ENCODE measurements around the gene CXCL12. TPM values are rescaled to one million over a fixed set of nuclear protein-coding genes. Genes with fewer than 3 reads are reported as not detected.

The CXCL12 gene
- total and polyA plus RNA-seq, 4 donors = 23.8 to 66.3 (median 41.8) TPM

GRCh38 chr10:44385696-44386441, 972 bp upstream of the CXCL12 start:
- Histone ChIP-seq H3K27me3 (ENCODE audit: control insufficient read depth in 4 of 4, insufficient read depth in 4 of 4, low read length in 3 of 4) (no peaks in the 10 kb centered on the region), H3K4me1 (ENCODE audit: control insufficient read depth in 4 of 4, insufficient read depth in 4 of 4, low read length in 3 of 4) (peaks cover 3 to 37% (median 26%) of the 10 kb centered on the region in 4 donors), H3K27ac (ENCODE audit: low read depth in 1 of 2, low read length in 2 of 2) (peak overlapping the region; percentile 71 to 72), H3K4me3 (ENCODE audit: low read depth in 1 of 3, low read length in 3 of 3) (peak overlapping the region in 1 of 3 donors; percentile 61), H3K9ac (ENCODE audit: low read depth in 1 of 2, low read length in 2 of 2) (no peak overlapping the region), H3K36me3 (ENCODE audit: control insufficient read depth in 4 of 4, insufficient read depth in 3 of 4, low read depth in 1 of 4, low read length in 3 of 4) (no peaks in the 10 kb centered on the region), H3K9me3 (ENCODE audit: control insufficient read depth in 4 of 4, low read length in 3 of 4) (no peaks in the 10 kb centered on the region)
- peak; percentile 34 for DNase-seq (ENCODE audit: low spot score)
- TF ChIP-seq, protein P1, sequence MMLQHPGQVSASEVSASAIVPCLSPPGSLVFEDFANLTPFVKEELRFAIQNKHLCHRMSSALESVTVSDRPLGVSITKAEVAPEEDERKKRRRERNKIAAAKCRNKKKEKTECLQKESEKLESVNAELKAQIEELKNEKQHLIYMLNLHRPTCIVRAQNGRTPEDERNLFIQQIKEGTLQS (IDR thresholded peaks at IDR 0.05) = no peak
- no peak for TF ChIP-seq YY1 (IDR thresholded peaks at IDR 0.05)
- TF ChIP-seq, protein P2, sequence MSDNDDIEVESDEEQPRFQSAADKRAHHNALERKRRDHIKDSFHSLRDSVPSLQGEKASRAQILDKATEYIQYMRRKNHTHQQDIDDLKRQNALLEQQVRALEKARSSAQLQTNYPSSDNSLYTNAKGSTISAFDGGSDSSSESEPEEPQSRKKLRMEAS (IDR thresholded peaks at IDR 0.05) = no peak
- TF ChIP-seq FOXA2 (IDR thresholded peaks at IDR 0.05) = no peak
- TF ChIP-seq RXRA (IDR thresholded peaks at IDR 0.05) = no peak
- TF ChIP-seq HNF4A (conservative IDR thresholded peaks at IDR 0.05) = no peak
- TF ChIP-seq, protein P3, sequence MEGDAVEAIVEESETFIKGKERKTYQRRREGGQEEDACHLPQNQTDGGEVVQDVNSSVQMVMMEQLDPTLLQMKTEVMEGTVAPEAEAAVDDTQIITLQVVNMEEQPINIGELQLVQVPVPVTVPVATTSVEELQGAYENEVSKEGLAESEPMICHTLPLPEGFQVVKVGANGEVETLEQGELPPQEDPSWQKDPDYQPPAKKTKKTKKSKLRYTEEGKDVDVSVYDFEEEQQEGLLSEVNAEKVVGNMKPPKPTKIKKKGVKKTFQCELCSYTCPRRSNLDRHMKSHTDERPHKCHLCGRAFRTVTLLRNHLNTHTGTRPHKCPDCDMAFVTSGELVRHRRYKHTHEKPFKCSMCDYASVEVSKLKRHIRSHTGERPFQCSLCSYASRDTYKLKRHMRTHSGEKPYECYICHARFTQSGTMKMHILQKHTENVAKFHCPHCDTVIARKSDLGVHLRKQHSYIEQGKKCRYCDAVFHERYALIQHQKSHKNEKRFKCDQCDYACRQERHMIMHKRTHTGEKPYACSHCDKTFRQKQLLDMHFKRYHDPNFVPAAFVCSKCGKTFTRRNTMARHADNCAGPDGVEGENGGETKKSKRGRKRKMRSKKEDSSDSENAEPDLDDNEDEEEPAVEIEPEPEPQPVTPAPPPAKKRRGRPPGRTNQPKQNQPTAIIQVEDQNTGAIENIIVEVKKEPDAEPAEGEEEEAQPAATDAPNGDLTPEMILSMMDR (IDR thresholded peaks at IDR 0.05; ENCODE audit: low read depth, low read length, missing input control) = no peak
- TF ChIP-seq, protein P4, sequence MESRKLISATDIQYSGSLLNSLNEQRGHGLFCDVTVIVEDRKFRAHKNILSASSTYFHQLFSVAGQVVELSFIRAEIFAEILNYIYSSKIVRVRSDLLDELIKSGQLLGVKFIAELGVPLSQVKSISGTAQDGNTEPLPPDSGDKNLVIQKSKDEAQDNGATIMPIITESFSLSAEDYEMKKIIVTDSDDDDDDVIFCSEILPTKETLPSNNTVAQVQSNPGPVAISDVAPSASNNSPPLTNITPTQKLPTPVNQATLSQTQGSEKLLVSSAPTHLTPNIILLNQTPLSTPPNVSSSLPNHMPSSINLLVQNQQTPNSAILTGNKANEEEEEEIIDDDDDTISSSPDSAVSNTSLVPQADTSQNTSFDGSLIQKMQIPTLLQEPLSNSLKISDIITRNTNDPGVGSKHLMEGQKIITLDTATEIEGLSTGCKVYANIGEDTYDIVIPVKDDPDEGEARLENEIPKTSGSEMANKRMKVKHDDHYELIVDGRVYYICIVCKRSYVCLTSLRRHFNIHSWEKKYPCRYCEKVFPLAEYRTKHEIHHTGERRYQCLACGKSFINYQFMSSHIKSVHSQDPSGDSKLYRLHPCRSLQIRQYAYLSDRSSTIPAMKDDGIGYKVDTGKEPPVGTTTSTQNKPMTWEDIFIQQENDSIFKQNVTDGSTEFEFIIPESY (IDR thresholded peaks at IDR 0.05) = no peak
- TF ChIP-seq REST (IDR thresholded peaks at IDR 0.05) = no peak
- no peak for TF ChIP-seq HNF4G (IDR thresholded peaks at IDR 0.05)
- TF ChIP-seq EGR1 (IDR thresholded peaks at IDR 0.05; ENCODE audit: low read depth in 2 of 2) = no peak
- TF ChIP-seq SP1 (IDR thresholded peaks at IDR 0.05) = no peak
- WGBS = 40% methylated on average over 50 of the region's 50 CpGs

DNA sequence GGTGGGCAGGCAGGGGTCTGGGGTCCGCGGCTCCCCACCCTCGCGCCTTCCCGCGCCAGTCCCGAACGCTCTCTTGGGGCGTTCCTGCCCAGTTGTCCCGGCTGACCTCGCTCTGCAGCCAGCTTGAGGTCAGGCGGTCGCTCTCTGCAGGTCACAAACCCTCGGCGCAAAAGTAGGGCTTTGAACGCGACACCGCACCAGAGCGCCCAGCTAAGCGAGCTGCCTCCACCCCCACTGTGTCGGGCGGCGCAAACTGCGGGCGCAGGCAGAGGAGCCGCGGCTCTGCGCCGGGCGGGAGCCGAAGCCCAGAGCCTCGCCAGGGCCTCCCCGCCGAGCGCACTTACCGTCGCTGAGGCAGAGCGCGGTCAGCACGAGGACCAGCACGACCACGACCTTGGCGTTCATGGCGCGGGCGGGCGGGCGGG, 284 bp downstream of the CXCL12 start:
- WGBS = 1% methylated on average over 48 of the region's 48 CpGs
- Histone ChIP-seq H3K4me1 (ENCODE audit: control insufficient read depth in 4 of 4, insufficient read depth in 4 of 4, low read length in 3 of 4) (peaks cover 3 to 34% (median 20%) of the 10 kb centered on the region in 4 donors), H3K27me3 (ENCODE audit: control insufficient read depth in 4 of 4, insufficient read depth in 4 of 4, low read length in 3 of 4) (no peaks in the 10 kb centered on the region)
- TF ChIP-seq, protein P3 (IDR thresholded peaks at IDR 0.05; ENCODE audit: low read depth, low read length, missing input control) = no peak
- TF ChIP-seq REST (IDR thresholded peaks at IDR 0.05) (no peak), JUND (IDR thresholded peaks at IDR 0.05) (no peak), RAD21 (IDR thresholded peaks at IDR 0.05) (no peak), FOXA1 (IDR thresholded peaks at IDR 0.05) (no peak), YY1 (IDR thresholded peaks at IDR 0.05) (no peak), SP1 (IDR thresholded peaks at IDR 0.05) (no peak), GABPA (IDR thresholded peaks at IDR 0.05 in 1 of 2, conservative IDR thresholded peaks at IDR 0.05 in 1 of 2) (no peak), NR2F2 (IDR thresholded peaks at IDR 0.05) (no peak), EGR1 (IDR thresholded peaks at IDR 0.05; ENCODE audit: low read depth in 2 of 2) (no peak)

More for the DNA sequence above, 284 bp downstream of the CXCL12 start:
- Histone ChIP-seq H3K4me3 (ENCODE audit: low read depth in 1 of 3, low read length in 3 of 3) (peak overlapping the region; percentile 25 to 61 (median 47)), H3K36me3 (ENCODE audit: control insufficient read depth in 4 of 4, insufficient read depth in 3 of 4, low read depth in 1 of 4, low read length in 3 of 4) (no peaks in the 10 kb centered on the region), H3K9ac (ENCODE audit: low read depth in 1 of 2, low read length in 2 of 2) (no peak overlapping the region), H3K27ac (ENCODE audit: low read depth in 1 of 2, low read length in 2 of 2) (peak overlapping the region; percentile 6 to 52), H3K9me3 (ENCODE audit: control insufficient read depth in 4 of 4, low read length in 3 of 4) (no peaks in the 10 kb centered on the region)
- DNase-seq (ENCODE audit: low spot score) = no peak
